NOMO-1 treated with DMSO at 0.1 percent for 48 hours (cell line): ENCODE data around the gene CNTNAP5.

ENCODE experiments used
- DNase-seq: peaks from one replicate; lab custom pipeline; 2025; ENCODE audit not compliant: unreplicated experiment; lab: John Stamatoyannopoulos, UW

Gene CNTNAP5

DNA sequence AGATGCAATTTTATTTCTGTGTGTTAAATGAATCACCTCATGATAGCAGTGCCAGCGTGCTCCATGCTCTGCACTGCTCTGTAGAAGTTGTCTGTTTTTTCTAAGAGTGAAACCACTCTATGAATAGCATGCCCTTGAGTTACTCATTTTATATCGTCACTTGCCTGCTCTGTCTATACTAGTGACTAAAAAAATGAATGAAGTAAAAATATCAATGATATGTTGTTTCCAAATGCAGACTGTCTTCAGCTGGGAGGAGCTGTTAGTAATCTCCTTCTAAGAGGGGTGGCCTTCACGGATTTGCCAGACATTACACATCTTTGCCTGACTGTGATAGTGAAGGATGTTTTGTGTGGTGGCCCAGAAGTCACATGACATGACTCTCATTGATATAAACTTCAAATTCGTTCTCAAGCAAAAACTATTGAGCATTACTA is 852.1 kb downstream of the CNTNAP5 start:
- DNase-seq = no peak

DNA sequence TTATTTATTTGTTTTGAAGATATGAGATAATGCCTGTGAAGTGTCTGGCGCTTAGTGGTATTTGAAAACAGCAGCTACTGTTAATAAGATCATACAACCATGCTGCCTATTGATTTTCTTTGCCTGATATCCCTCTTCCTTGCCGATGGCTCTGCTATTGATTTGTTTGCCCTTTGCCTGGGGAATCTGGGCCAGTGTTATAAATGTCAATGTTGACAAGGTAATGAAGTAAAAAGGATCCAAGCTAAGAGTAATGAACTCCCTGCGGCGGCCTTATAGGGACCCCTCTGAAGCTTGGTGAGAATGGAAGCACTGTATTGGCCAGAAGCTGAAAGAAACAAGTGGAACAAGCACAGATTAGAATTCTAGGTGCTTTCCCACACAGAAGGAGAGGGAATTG is 854.6 kb downstream of the CNTNAP5 start:
- DNase-seq = no peak

GRCh38 chr2:124880995-124881394 is 855.9 kb downstream of the CNTNAP5 start:
- no peak for DNase-seq

- DNase-seq = no peak
Measured at GRCh38 chr2:124882423-124882822, 857.3 kb downstream of the CNTNAP5 start.

DNA sequence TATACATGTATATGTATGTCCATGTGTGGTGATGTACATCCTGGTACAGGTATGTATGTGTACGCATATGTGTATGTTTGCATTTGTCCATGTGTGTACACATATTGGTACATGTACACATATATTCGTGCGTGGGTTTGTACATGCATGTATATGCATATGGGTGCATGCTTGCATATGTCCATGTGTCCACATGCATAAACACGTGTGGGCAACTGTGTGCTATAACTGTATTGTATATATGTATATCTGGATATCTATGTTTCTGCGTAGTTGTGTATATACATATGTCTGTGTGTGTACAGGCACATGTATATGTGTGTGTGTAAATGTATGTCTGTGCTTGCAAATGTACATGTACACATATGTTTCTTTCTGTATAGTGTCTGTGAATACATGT is 858.5 kb downstream of the CNTNAP5 start:
- no peak for DNase-seq

- no peak for DNase-seq
Measured at GRCh38 chr2:124884315-124884714, 859.2 kb downstream of the CNTNAP5 start.

DNA sequence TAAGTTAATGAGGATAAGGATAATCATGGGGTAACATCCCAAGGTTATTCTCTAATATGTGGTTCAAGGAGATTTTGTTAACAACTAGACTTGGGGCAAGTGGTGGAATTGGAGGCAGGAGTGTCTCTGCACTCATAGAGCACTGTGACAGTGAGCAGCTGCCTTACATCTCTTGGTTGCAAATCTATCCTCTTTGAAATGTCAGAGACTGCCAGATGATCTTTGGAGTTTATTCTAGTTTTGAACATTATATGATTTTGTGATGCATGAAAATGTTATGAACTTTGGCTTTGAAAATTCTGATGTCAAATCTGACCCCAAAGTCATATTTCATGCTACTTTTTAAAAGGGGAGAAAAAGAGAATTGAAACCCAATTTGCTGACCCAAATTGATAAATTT is 861.1 kb downstream of the CNTNAP5 start:
- no peak for DNase-seq

DNA sequence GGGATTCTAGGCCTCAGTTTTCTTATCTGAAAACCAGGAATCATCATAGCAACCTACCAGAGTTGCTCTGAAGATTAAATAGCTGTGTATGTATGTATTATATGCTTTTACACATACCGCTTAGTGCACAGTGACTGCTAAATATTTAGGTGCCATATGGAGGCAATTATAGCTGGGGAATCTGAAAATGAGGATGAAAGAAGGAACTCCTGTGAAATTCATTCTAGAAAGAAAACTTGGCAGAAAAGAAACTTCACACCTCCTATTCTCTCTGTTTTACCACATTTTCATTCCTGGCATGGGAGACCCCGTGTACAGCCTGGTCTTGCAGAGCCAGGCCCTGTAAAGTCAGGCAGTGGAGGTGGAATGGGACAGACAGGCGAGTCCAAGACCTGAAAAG is 862.4 kb downstream of the CNTNAP5 start:
- no peak for DNase-seq

- no peak for DNase-seq
Measured at GRCh38 chr2:124888431-124888830, 863.3 kb downstream of the CNTNAP5 start.

GRCh38 chr2:124894199-124894598 is 869.1 kb downstream of the CNTNAP5 start:
- DNase-seq = no peak

DNA sequence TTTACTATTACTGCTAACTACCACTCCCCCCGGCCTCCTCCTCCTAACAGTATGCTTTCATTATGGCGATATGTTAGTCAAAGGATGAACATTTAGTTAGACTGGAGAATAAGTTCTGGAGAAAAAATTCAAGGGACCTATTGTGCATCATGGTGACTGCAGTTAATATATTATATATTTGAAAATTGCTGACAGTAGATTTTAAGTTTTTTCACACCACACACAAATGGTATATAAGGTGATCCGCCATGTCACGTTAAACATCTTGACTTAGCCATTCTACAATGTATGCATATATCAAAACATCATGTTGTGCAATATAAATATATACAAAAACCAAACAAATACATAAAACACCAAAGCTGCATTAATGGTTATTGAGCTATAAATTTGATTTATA is 873.7 kb downstream of the CNTNAP5 start:
- DNase-seq = no peak

DNA sequence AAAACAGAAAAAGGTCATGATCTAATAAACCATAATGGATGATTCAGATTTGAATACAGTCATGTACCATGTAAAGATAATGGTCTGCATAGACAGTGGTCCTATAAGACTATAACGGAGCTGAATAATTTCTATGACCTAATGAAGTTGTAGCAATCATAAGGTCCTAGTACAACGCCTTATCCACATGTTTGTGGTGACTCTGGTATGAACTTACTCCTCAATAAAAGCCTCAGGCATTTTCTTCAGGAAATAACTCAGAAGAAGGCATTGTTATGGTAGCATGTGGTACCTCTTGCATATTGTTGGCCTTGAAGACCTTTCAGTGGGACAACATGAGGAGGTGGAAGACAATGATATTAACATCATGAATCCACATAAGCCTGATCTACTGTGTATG is 883.3 kb downstream of the CNTNAP5 start:
- DNase-seq = no peak

GRCh38 chr2:124911560-124911959 is 886.5 kb downstream of the CNTNAP5 start:
- DNase-seq = no peak

DNA sequence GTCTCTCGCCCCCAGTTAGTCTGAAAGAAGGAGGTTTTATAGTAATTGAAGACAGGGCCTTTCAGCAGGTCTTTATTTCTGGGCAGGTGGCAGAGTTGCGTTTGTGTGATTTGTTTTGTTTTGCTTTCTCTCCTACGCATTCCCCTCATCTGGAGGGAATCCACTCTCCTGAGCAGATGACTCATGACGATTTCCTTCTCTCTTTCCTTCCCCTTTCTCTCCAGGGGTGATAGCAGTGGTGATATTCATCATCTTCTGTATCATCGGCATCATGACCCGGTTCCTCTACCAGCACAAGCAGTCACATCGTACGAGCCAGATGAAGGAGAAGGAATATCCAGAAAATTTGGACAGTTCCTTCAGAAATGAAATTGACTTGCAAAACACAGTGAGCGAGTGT is 888.8 kb downstream of the CNTNAP5 start:
- no peak for DNase-seq

DNA sequence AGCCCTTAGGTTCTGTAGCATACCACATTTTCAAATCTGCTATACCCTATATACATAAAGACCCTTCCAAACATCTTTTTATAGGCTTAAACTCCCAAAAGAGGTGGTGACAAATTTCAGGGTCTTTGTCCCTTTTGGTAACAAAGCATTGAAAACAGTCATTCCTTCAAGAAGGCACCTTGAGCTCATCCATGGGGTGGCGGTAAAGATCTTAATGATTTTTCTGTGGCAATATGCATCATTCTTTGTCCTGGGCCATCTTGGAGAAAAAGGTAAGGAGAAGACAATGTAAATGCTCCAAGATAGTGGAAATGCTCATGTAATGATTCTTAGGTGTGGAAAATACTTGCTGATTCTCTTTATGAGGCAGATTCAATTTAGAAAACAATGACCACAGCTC is 890.5 kb downstream of the CNTNAP5 start:
- no peak for DNase-seq

DNA sequence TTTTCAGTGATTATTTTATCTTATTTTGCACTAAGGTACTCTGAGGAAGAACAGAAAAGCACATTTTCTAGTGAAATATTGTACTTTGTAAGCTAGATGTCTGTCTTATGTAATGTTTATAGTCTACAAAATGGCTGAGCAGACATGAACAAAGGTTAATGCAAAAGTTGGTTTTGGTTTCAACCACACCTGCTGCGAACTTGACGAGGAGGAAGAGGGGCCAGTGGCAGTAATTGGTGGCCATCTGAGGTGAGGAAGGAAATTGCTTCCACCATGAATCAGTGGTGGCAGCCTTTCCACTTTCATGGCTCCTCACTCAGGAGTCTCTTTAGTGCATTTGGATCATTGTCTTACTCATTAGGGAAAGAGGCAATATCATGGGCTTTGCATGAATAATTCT is 894.2 kb downstream of the CNTNAP5 start:
- DNase-seq = no peak

DNA sequence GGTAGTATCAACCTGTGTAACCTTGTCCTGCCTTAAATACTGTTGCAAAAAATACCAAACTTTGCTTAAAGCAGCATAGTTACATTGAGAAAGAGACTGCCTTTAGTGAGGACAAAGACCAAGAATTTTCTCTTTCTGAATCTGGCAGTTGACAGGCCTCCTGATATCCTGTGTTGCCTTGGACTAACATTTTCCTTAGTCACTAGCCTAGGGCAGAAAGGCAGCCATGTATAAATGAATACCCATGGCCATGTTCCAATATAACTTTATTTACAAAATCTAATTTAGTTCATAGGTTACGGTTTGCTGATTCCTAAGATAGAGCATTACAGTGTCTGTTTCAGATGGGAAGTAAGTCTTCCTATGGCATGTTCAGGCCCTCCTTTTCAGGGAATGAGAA is 895.4 kb downstream of the CNTNAP5 start:
- DNase-seq = no peak

DNA sequence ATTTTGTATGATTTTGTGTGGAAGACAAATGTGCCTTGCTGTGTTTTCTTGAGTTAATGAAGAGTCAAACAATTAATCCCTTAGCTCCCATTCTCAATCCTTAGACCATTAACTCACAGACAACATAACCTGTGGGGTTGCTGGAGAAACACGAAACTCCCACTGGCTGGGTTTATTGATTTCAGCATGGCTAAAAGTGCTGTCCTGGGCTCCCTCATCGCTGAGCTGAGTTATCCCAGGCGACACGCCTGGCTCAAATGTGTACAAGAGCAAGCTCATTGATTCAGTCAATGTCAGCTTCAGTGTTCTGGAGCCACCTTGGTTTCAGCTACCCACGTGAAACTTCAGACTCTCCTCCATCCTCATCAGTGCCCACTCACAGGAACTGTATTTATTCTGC is 896.1 kb downstream of the CNTNAP5 start:
- no peak for DNase-seq

DNA sequence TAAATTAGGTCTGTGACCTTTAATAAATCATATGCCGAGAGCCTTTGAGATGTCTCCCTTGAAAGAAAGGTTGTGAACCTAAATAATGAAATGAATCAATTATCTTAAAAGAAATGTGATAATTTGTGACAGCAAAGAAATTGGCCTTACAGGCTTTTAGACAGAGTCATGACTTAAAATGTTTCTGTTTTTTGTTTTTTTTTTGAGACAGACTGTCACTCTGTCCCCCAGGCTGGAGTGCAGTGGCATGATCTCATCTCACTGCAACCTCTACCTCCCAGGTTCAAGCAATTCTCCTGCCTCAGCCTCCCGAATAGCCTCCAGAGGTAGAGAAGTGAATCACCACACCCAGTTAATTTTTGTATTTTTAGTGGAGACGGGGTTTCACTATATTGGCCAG is 898.0 kb downstream of the CNTNAP5 start:
- DNase-seq = no peak

GRCh38 chr2:124933883-124934282 is 908.8 kb downstream of the CNTNAP5 start:
- DNase-seq = no peak

DNA sequence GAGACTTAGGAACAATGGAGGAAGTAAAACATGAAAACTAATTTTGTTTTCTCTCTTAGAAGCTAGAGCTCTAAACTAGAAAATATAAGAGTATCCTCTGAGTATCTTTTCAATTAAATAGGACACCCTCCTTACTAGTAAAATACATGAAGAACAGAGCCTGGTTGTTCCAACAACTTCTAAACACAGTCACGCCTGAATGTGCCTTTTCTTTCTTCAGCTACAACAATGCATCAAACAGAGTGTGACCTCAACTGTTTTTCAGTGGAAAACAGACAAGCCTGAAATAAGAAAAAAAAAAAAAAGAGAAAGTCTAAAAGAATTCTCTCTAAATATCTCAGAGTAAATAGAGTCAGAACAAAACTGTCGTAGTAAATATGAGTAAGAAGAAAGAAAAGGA is 928.8 kb downstream of the CNTNAP5 start:
- no peak for DNase-seq

GRCh38 chr2:124959581-124959980 is 934.5 kb downstream of the CNTNAP5 start:
- no peak for DNase-seq

- no peak for DNase-seq
Measured at GRCh38 chr2:124961132-124961531, 936.0 kb downstream of the CNTNAP5 start.
